Neural progenitor cell (in vitro differentiated cells): Measurements from ENCODE around the gene PTGER4. TPM values are rescaled to one million over a fixed set of nuclear protein-coding genes. Genes with fewer than 3 reads are reported as not detected.

Experiments used
- DNase-seq: peaks from one replicate; pipeline ENCODE4 v3.0.0-alpha.2; 2016; ENCODE audit warnings: low spot score
- H2AFZ ChIP-seq: fragments of 200-600 bp; sonication (generic); replicated peaks from 2 replicates; pipeline ENCODE4 v1.6.1; 2016; ENCODE audit warnings: antibody characterized with exemption
- H3F3A ChIP-seq: fragments of 200-600 bp; sonication (generic); 2 replicates; pipeline ENCODE4 v1.6.1; 2016; ENCODE audit warnings: antibody characterized with exemption, low read depth
- H3K27ac ChIP-seq: fragments of 200-600 bp; sonication (generic); 2 replicates; pipeline ENCODE4 v1.5.1; 2016; ENCODE audit warnings: mild to moderate bottlenecking
- H3K27me3 ChIP-seq: fragments of 200-600 bp; sonication (generic); 2 replicates; pipeline ENCODE4 v1.6.1; 2016; ENCODE audit warnings: mild to moderate bottlenecking, moderate library complexity
- H3K36me3 ChIP-seq: fragments of 200-600 bp; sonication (generic); 2 replicates; pipeline ENCODE4 v1.5.1; 2016
- H3K4me1 ChIP-seq: fragments of 200-600 bp; sonication (generic); 2 replicates; pipeline ENCODE4 v1.6.1; 2016; ENCODE audit warnings: mixed run types
- H3K4me2 ChIP-seq: fragments of 200-600 bp; sonication (generic); 2 replicates; pipeline ENCODE4 v1.6.1; 2016
- H3K4me3 ChIP-seq: fragments of 200-600 bp; sonication (generic); 2 replicates; pipeline ENCODE4 v1.5.1; 2016
- H3K79me2 ChIP-seq: fragments of 200-600 bp; sonication (generic); 2 replicates; pipeline ENCODE4 v1.6.1; 2016; ENCODE audit warnings: low read depth
- H3K9ac ChIP-seq: fragments of 200-600 bp; sonication (generic); 2 replicates; pipeline ENCODE4 v1.6.1; 2016
- H3K9me3 ChIP-seq: fragments of 200-600 bp; sonication (generic); 2 replicates; pipeline ENCODE4 v1.5.1; 2016; ENCODE audit warnings: low read depth
- H4K20me1 ChIP-seq: fragments of 200-600 bp; sonication (generic); 2 replicates; pipeline ENCODE4 v1.6.1; 2016; ENCODE audit warnings: low read depth
- H3K27ac Mint-ChIP-seq: 3 replicates; pipeline ENCODE4 v1.8.0; 2021; ENCODE audit warnings: mixed read lengths
- H3K27me3 Mint-ChIP-seq: 2 replicates; pipeline ENCODE4 v1.8.0; 2022; ENCODE audit warnings: low read depth, mild to moderate bottlenecking, inconsistent platforms, moderate library complexity, mixed read lengths; ENCODE audit not compliant: insufficient read depth
- H3K36me3 Mint-ChIP-seq: 3 replicates; pipeline ENCODE4 v1.8.0; 2021; ENCODE audit warnings: mixed read lengths
- H3K4me1 Mint-ChIP-seq: 3 replicates; pipeline ENCODE4 v1.8.0; 2021; ENCODE audit warnings: mixed read lengths
- H3K4me3 Mint-ChIP-seq: 3 replicates; pipeline ENCODE4 v1.8.0; 2021; ENCODE audit warnings: mild to moderate bottlenecking, moderate library complexity, mixed read lengths
- H3K9me3 Mint-ChIP-seq: 3 replicates; pipeline ENCODE4 v1.8.0; 2020; ENCODE audit warnings: mixed read lengths
- CTCF ChIP-seq: fragments of 200-600 bp; sonication (generic); IDR thresholded peaks from 2 replicates; pipeline ENCODE4 v1.5.1; 2017; ENCODE audit warnings: antibody characterized with exemption, mild to moderate bottlenecking
- EZH2 ChIP-seq: fragments of 200-600 bp; sonication (generic); IDR thresholded peaks from 2 replicates; pipeline ENCODE4 v1.6.1; 2017; ENCODE audit warnings: antibody characterized with exemption, mild to moderate bottlenecking, moderate library complexity
- EZH2phosphoT487 ChIP-seq: fragments of 200-600 bp; sonication (generic); IDR thresholded peaks from 2 replicates; pipeline ENCODE4 v1.6.1; 2017; ENCODE audit warnings: antibody characterized with exemption
- total RNA-seq: library from RNA; depleted of rRNA; stranded (reverse); fragments of >200 nt; gene quantifications from 2 replicates; pipeline ENCODE4 v1.2.3, GENCODE V29; 2015; ENCODE audit warnings: low replicate concordance

Gene PTGER4
- total RNA-seq, 1 donor from 2014 or later = not detected

DNA sequence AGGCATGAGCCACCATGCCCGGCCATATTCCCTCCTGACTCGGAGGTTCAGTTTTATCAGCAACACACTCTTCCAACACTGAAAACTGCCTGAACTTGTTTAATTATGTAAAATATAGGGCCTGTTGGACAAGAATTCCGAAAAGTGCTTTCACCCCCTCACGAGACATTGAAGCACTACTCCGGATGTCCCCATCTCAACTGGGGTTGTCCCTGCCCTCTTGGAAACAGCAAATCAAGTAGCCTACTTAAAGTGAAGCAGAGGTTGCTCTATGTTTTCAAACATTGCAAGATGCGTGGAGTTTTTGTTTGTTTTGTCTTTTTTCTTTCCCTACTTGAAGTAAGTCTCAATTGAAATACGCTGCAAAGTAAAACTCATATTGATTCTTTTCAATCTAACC is 7.6 kb downstream of the PTGER4 start:
- H3K27me3 Mint-ChIP-seq = peaks cover 6% of the 10 kb centered on the region
- no peak overlapping the region for H3K27ac ChIP-seq
- H3F3A ChIP-seq = no peaks in the 10 kb centered on the region
- no peak overlapping the region for H2AFZ ChIP-seq
- no peak for TF ChIP-seq EZH2
- no peak for TF ChIP-seq EZH2phosphoT487
- TF ChIP-seq CTCF = no peak
- H3K4me2 ChIP-seq = no peak overlapping the region
- no peaks in the 10 kb centered on the region for H3K4me1 ChIP-seq
- no peak for DNase-seq
- no peak overlapping the region for H3K4me3 Mint-ChIP-seq
- no peaks in the 10 kb centered on the region for H3K9me3 ChIP-seq
- peaks cover 2% of the 10 kb centered on the region for H4K20me1 ChIP-seq
- peaks cover under 1% of the 10 kb centered on the region for H3K4me1 Mint-ChIP-seq
- no peak overlapping the region for H3K4me3 ChIP-seq
- no peak overlapping the region for H3K27ac Mint-ChIP-seq
- no peak overlapping the region for H3K9ac ChIP-seq
- H3K36me3 Mint-ChIP-seq = no peaks in the 10 kb centered on the region
- H3K9me3 Mint-ChIP-seq = no peaks in the 10 kb centered on the region
- peaks cover 32% of the 10 kb centered on the region for H3K27me3 ChIP-seq
- H3K36me3 ChIP-seq = no peaks in the 10 kb centered on the region
- H3K79me2 ChIP-seq = no peaks in the 10 kb centered on the region

DNA sequence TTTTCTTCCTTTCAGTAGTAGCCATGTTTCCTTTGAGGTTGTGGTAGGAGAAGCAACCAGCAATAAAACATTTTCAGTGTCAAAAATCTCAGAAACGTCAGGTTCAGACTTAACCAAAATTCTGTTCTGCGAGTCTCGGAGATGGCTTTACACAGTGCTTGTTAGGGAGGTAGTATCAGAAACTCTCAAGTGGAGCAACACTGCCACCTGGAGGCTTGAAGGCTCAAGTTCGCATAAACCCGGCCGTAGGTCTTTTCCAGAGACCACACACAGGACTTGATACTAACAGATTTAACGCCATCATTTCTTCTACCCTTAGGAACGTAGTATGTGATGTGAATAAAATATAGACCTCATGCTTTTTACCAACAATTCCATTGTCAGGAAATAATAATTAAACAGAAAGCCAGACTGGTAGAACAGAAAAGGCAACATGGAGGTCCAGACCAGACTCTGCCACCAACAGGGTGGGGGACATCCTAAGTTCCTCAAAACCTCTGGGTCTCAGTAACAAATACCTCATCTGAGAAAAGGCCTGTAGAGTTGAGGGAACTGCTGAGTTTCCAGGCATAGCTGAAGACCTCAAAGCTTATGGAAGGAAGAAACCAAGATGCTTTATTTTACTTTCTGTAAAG is 8.5 kb downstream of the PTGER4 start:
- H3K4me2 ChIP-seq = no peak overlapping the region
- H3K9ac ChIP-seq = no peak overlapping the region
- H3K36me3 Mint-ChIP-seq = no peaks in the 10 kb centered on the region
- DNase-seq = peak; percentile 89
- no peaks in the 10 kb centered on the region for H3K9me3 Mint-ChIP-seq
- no peaks in the 10 kb centered on the region for H3K79me2 ChIP-seq
- H3F3A ChIP-seq = no peaks in the 10 kb centered on the region
- TF ChIP-seq CTCF (peak; percentile 87), EZH2phosphoT487 (no peak), EZH2 (no peak)
- peaks cover 22% of the 10 kb centered on the region for H3K27me3 ChIP-seq
- no peaks in the 10 kb centered on the region for H3K36me3 ChIP-seq
- H3K4me1 Mint-ChIP-seq = no peaks in the 10 kb centered on the region
- H3K4me3 ChIP-seq = no peak overlapping the region
- no peaks in the 10 kb centered on the region for H3K9me3 ChIP-seq
- H3K27me3 Mint-ChIP-seq = peaks cover 4% of the 10 kb centered on the region
- no peaks in the 10 kb centered on the region for H3K4me1 ChIP-seq
- H3K27ac Mint-ChIP-seq = no peak overlapping the region
- H3K4me3 Mint-ChIP-seq = no peak overlapping the region
- no peaks in the 10 kb centered on the region for H4K20me1 ChIP-seq
- H3K27ac ChIP-seq = no peak overlapping the region
- H2AFZ ChIP-seq = no peak overlapping the region

GRCh38 chr5:40688996-40689395 is 9.3 kb downstream of the PTGER4 start:
- H3K9me3 ChIP-seq = no peaks in the 10 kb centered on the region
- no peaks in the 10 kb centered on the region for H3F3A ChIP-seq
- H3K27me3 ChIP-seq = peaks cover 15% of the 10 kb centered on the region
- no peaks in the 10 kb centered on the region for H3K4me1 ChIP-seq
- DNase-seq = no peak
- H3K27ac ChIP-seq = no peak overlapping the region
- no peak overlapping the region for H3K27ac Mint-ChIP-seq
- H3K9me3 Mint-ChIP-seq = no peaks in the 10 kb centered on the region
- no peaks in the 10 kb centered on the region for H4K20me1 ChIP-seq
- H3K4me2 ChIP-seq = no peak overlapping the region
- H3K79me2 ChIP-seq = no peaks in the 10 kb centered on the region
- TF ChIP-seq EZH2phosphoT487 = no peak
- TF ChIP-seq EZH2 = no peak
- TF ChIP-seq CTCF = no peak
- no peaks in the 10 kb centered on the region for H3K36me3 ChIP-seq
- H3K4me1 Mint-ChIP-seq = no peaks in the 10 kb centered on the region
- no peak overlapping the region for H2AFZ ChIP-seq
- no peak overlapping the region for H3K4me3 ChIP-seq
- H3K36me3 Mint-ChIP-seq = no peaks in the 10 kb centered on the region
- H3K4me3 Mint-ChIP-seq = no peak overlapping the region
- no peak overlapping the region for H3K9ac ChIP-seq
- H3K27me3 Mint-ChIP-seq = peaks cover 2% of the 10 kb centered on the region
